Panc1 (cell line): ENCODE measurements around the gene SLC12A3.

Experiments
- POLR2AphosphoS5 ChIP-seq: IDR thresholded peaks from 2 replicates; pipeline ENCODE4 v1.6.1; 2012; ENCODE audit warnings: mild to moderate bottlenecking, low read depth, low read length, moderate library complexity
- REST ChIP-seq, 2 experiments: IDR thresholded peaks; 2 replicates each; pipeline ENCODE4 v1.6.1; 2011 to 2012; ENCODE audit warnings: low read depth in 2 of 2, control low read depth in 1 of 2, low read length in 1 of 2, mild to moderate bottlenecking in 1 of 2, moderate library complexity in 1 of 2; ENCODE audit not compliant: insufficient read depth in 1 of 2
- SIN3A ChIP-seq: IDR thresholded peaks from 2 replicates; pipeline ENCODE4 v1.6.1; 2012; ENCODE audit warnings: low read depth, mild to moderate bottlenecking, low read length, moderate library complexity, borderline replicate concordance; ENCODE audit not compliant: insufficient read depth
- TF ChIP-seq, protein P1 (sequence below): fragments of 450-650 bp; IDR thresholded peaks from 2 replicates; pipeline ENCODE4 v1.5.1; 2017; ENCODE audit warnings: mild to moderate bottlenecking

GRCh38 chr16:56946767-56947603 is 82.0 kb downstream of the SLC12A3 start:
- no peak for TF ChIP-seq POLR2AphosphoS5
- no peak for TF ChIP-seq SIN3A
- TF ChIP-seq, protein P1, sequence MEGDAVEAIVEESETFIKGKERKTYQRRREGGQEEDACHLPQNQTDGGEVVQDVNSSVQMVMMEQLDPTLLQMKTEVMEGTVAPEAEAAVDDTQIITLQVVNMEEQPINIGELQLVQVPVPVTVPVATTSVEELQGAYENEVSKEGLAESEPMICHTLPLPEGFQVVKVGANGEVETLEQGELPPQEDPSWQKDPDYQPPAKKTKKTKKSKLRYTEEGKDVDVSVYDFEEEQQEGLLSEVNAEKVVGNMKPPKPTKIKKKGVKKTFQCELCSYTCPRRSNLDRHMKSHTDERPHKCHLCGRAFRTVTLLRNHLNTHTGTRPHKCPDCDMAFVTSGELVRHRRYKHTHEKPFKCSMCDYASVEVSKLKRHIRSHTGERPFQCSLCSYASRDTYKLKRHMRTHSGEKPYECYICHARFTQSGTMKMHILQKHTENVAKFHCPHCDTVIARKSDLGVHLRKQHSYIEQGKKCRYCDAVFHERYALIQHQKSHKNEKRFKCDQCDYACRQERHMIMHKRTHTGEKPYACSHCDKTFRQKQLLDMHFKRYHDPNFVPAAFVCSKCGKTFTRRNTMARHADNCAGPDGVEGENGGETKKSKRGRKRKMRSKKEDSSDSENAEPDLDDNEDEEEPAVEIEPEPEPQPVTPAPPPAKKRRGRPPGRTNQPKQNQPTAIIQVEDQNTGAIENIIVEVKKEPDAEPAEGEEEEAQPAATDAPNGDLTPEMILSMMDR = no peak
- TF ChIP-seq REST (IDR thresholded peaks at IDR 0.05; ENCODE audit: insufficient read depth in 1 of 2, low read depth in 2 of 2, low read length in 1 of 2) = no peak
